Embryonic facial prominence (tissue), 1 donor: ENCODE data around the gene ARHGEF39.

Experiments
- DNase-seq: peaks from one replicate; pipeline ENCODE4 v3.0.0-alpha.2; 2016; ENCODE audit errors: extremely low spot score

ARHGEF39 gene

GRCh38 chr9:35675204-35675603, 10.2 kb upstream of the ARHGEF39 start:
- no peak for DNase-seq

GRCh38 chr9:35674025-35674361, 9.0 kb upstream of the ARHGEF39 start:
- DNase-seq = no peak

- no peak for DNase-seq
These were observed 8.4 kb upstream of the ARHGEF39 start, which contains the start of gene CA9 for GRCh38 chr9:35673132-35674024. Gene CA9, plus strand, starts transcription at chr9:35673928. Its CDS starts 32 bp downstream, at chr9:35673960.

- no peak for DNase-seq
These were observed 4.5 kb upstream of the ARHGEF39 start for GRCh38 chr9:35669331-35670145.

- DNase-seq = no peak
These were observed 2.9 kb upstream of the ARHGEF39 start for GRCh38 chr9:35667939-35668338.

- no peak for DNase-seq
These were observed 1.6 kb upstream of the ARHGEF39 start for GRCh38 chr9:35666549-35666948.

- DNase-seq = no peak
These were observed 1.1 kb upstream of the ARHGEF39 start for GRCh38 chr9:35666045-35666444.

- DNase-seq = no peak
These were observed 450 bp upstream of the ARHGEF39 start for GRCh38 chr9:35665471-35665818.

GRCh38 chr9:35662437-35662836, 2.6 kb downstream of the ARHGEF39 start:
- DNase-seq = no peak

- no peak for DNase-seq
These were observed 3.1 kb downstream of the ARHGEF39 start for GRCh38 chr9:35661756-35662350.

- DNase-seq = no peak
These were observed 4.0 kb downstream of the ARHGEF39 start for GRCh38 chr9:35660966-35661415.

GRCh38 chr9:35659340-35659739, 5.7 kb downstream of the ARHGEF39 start:
- DNase-seq = no peak

- no peak for DNase-seq
These were observed 6.1 kb downstream of the ARHGEF39 start for GRCh38 chr9:35658968-35659220.

GRCh38 chr9:35658137-35658967, 6.6 kb downstream of the ARHGEF39 start, which contains the start of gene CCDC107:
Gene CCDC107, plus strand, starts transcription at chr9:35658292. Its CDS starts 88 bp downstream, at chr9:35658380.
- DNase-seq = peak; percentile 80

GRCh38 chr9:35657546-35658136, 7.4 kb downstream of the ARHGEF39 start, which contains the start of gene RMRP:
Gene RMRP, minus strand, starts transcription at chr9:35658019.
- DNase-seq = peak; percentile 98

- DNase-seq = no peak
These were observed 8.0 kb downstream of the ARHGEF39 start for GRCh38 chr9:35656831-35657545.

GRCh38 chr9:35656348-35656747, 8.6 kb downstream of the ARHGEF39 start:
- no peak for DNase-seq

- DNase-seq = no peak
These were observed 11.4 kb downstream of the ARHGEF39 start for GRCh38 chr9:35653611-35654010.

- no peak for DNase-seq
These were observed 12.2 kb downstream of the ARHGEF39 start for GRCh38 chr9:35652829-35653209.
